PC-3 (cell line): ENCODE measurements around the gene OPN1SW. TPM values are rescaled to one million over a fixed set of nuclear protein-coding genes. Genes with fewer than 3 reads are reported as not detected.

ENCODE experiments used
- ATAC-seq: fragments of 200-7000 bp; cut with Tn5 transposase; 2 replicates; pipeline ENCODE4 v1.9.1; 2020; ENCODE audit warnings: mild to moderate bottlenecking, moderate library complexity
- BruUV-seq: library from RNA; stranded (reverse); fragments of 400-500 nt; replicated peaks from 2 replicates; lab custom pipeline; 2021; lab: Mats Ljungman, UMichigan
- CTCF ChIA-PET: fragments of 300-600 bp; sonication (Branson Sonifier 250); formaldehyde crosslinking; loops from one replicate; lab custom pipeline; 2022; ENCODE audit warnings: antibody characterized with exemption; lab: Charles Lee
- POLR2A ChIA-PET: fragments of 300-600 bp; sonication (Branson Sonifier 250); formaldehyde crosslinking; loops from one replicate; lab custom pipeline; 2022; ENCODE audit warnings: antibody characterized with exemption; ENCODE audit not compliant: unreplicated experiment; lab: Charles Lee
- DNase-seq: peaks from one replicate; pipeline ENCODE4 v3.0.0-alpha.2; 2015
- H2AFZ ChIP-seq: fragments of 300-600 bp; sonication (generic); 2 replicates; pipeline ENCODE4 v1.6.0; 2016; ENCODE audit warnings: antibody characterized with exemption, low read length
- H3F3A ChIP-seq: fragments of 300-600 bp; sonication (generic); one replicate; pipeline ENCODE4 v1.6.0; 2017; ENCODE audit warnings: antibody characterized with exemption, low read length, control low read depth, mild to moderate bottlenecking; ENCODE audit not compliant: unreplicated experiment
- H3K27ac ChIP-seq: fragments of 300-600 bp; sonication (generic); 2 replicates; pipeline ENCODE4 v1.5.1; 2016; ENCODE audit warnings: mild to moderate bottlenecking, low read length
- H3K27me3 ChIP-seq: fragments of 300-600 bp; sonication (generic); 2 replicates; pipeline ENCODE4 v1.6.1; 2016; ENCODE audit warnings: low read length, mixed read lengths
- H3K36me3 ChIP-seq: fragments of 300-600 bp; sonication (generic); 2 replicates; pipeline ENCODE4 v1.6.1; 2016; ENCODE audit warnings: low read depth, mixed run types, low read length, mixed read lengths
- H3K4me1 ChIP-seq: fragments of 300-600 bp; sonication (generic); 2 replicates; pipeline ENCODE4 v1.5.1; 2016; ENCODE audit warnings: low read length; ENCODE audit not compliant: insufficient read depth
- H3K4me2 ChIP-seq: fragments of 300-600 bp; sonication (generic); 2 replicates; pipeline ENCODE4 v1.6.0; 2016; ENCODE audit warnings: low read length
- H3K4me3 ChIP-seq: fragments of 300-600 bp; sonication (generic); 2 replicates; pipeline ENCODE4 v1.5.1; 2016; ENCODE audit warnings: mild to moderate bottlenecking, low read length, mixed read lengths
- H3K79me2 ChIP-seq: fragments of 300-600 bp; sonication (generic); 2 replicates; pipeline ENCODE4 v1.6.1; 2017; ENCODE audit warnings: low read length, mixed read lengths
- H3K9ac ChIP-seq: fragments of 300-600 bp; sonication (generic); 2 replicates; pipeline ENCODE4 v1.6.0; 2016; ENCODE audit warnings: mild to moderate bottlenecking, low read length
- H3K9me2 ChIP-seq: fragments of 300-600 bp; sonication (generic); replicated peaks from 2 replicates; pipeline ENCODE4 v1.6.1; 2016; ENCODE audit warnings: mixed run types, low read length, mixed read lengths
- H3K9me3 ChIP-seq: fragments of 300-600 bp; sonication (generic); 2 replicates; pipeline ENCODE4 v1.6.1; 2016; ENCODE audit warnings: low read length, mixed read lengths
- H4K20me1 ChIP-seq: fragments of 300-600 bp; sonication (generic); 2 replicates; pipeline ENCODE4 v1.6.1; 2016; ENCODE audit warnings: low read length, mixed read lengths
- CTCF ChIP-seq: fragments of 300-600 bp; sonication (generic); conservative IDR thresholded peaks from 2 replicates; pipeline ENCODE4 v1.5.1; 2017; ENCODE audit warnings: antibody characterized with exemption, low read depth, mild to moderate bottlenecking, low read length
- EZH2 ChIP-seq: fragments of 300-600 bp; sonication (generic); IDR thresholded peaks from one replicate; pipeline ENCODE4 v1.6.1; 2017; ENCODE audit warnings: antibody characterized with exemption, mild to moderate bottlenecking, low read length; ENCODE audit not compliant: unreplicated experiment
- EZH2phosphoT487 ChIP-seq: fragments of 300-600 bp; sonication (generic); IDR thresholded peaks from 2 replicates; pipeline ENCODE4 v1.6.1; 2018; ENCODE audit warnings: mild to moderate bottlenecking, antibody characterized with exemption, low read length, borderline replicate concordance
- intact Hi-C: fragments of 100-400 bp; cut with micrococcal nuclease; formaldehyde crosslinking; loops from 2 replicates; pipeline ENCODE4 v1.9.0; 2023
- total RNA-seq: library from RNA; depleted of rRNA; stranded (reverse); fragments of >200 nt; gene quantifications from 2 replicates; pipeline ENCODE4 v1.2.3, GENCODE V29; 2014

The OPN1SW gene
- total RNA-seq, 1 experiment from 2014 or later: not detected

- H3K4me1 ChIP-seq: no peaks in the 10 kb centered on the region
- no TSS peak for BruUV-seq
- H3K9ac ChIP-seq: peak overlapping the region; percentile 45; the same call in 1 of the 2 replicates
- H3K36me3 ChIP-seq: no peaks in the 10 kb centered on the region
- ChIA-PET POLR2A (no interaction called here), CTCF (interaction anchor here (0.5 kb wide), 1 partner anchor 139 kb away, joined by 3 read pairs; no protein-coding TSS in a partner anchor)
- ATAC-seq: peak; percentile 33
- no peaks in the 10 kb centered on the region for H3K9me2 ChIP-seq
- peak overlapping the region; percentile 99 for H3K4me2 ChIP-seq
- no peak for DNase-seq
- peak overlapping the region; percentile 89 for H3K4me3 ChIP-seq
- H4K20me1 ChIP-seq: no peaks in the 10 kb centered on the region
- peak overlapping the region; percentile 96 for H2AFZ ChIP-seq
- no peak overlapping the region for H3K27ac ChIP-seq
- H3K79me2 ChIP-seq: no peaks in the 10 kb centered on the region
- H3K27me3 ChIP-seq: no peaks in the 10 kb centered on the region
- intact Hi-C loops: loop anchor here (5.0 kb wide), 1 partner anchor 90 kb away; no protein-coding TSS in a partner anchor
- no peaks in the 10 kb centered on the region for H3K9me3 ChIP-seq
- TF ChIP-seq EZH2phosphoT487 (no peak), EZH2 (no peak), CTCF (no peak)
- no peaks in the 10 kb centered on the region for H3F3A ChIP-seq
Measured at GRCh38 chr7:128791972-128792327, 16.4 kb upstream of the OPN1SW start.

DNA sequence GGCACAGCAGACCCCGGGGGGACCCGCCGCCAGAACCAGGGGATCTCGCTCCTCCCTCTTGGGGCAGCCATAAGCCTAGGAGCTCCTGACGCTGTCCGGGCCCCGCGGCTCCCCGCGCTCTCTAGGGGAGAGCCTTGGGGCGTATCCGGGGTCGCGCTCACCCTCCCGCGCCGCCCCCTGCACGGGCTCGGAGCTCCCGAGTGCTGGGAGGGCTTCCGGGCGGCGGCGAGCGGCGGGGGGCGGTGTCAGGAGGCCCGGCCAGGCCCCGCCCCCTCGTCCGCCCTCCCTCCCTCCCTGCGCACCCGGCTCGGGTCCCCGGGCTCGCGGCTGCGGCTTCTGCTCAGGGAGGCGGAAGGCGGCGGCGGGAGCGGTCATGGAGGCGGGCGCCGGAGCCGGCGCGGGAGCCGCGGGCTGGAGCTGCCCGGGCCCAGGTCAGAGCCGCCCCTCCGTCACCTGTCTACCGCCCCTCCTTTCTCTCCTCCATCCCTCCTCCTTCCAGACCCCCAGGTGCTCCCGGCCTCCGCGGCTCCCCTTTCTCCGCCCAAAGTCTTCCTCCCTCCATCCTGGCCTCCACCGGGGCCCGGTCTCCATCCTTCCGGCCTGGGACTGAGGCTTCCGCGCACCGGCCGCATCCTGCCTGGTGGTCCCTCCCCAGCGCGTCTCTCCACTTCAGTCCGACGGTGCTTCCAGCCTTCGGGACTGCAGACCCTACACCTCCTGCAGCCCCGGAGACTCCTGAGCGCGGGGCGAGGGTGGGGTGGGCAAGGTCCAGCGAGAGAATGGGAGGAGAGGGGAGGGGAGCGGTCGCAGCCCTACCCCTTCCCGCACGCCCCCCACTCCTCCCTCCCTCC lies 15.8 kb upstream of the OPN1SW start, which contains the start of gene CCDC136:
Gene CCDC136, plus strand, starts transcription at position 848 of the 851 bp plus-strand sequence. CDS start 444 bp downstream, outside the sequence.
- peak; percentile 91 for ATAC-seq
- H3K9me2 ChIP-seq: no peaks in the 10 kb centered on the region
- H3K27ac ChIP-seq: no peak within 1 kb of the TSS
- H3K4me3 ChIP-seq: peak within 1 kb of the TSS; percentile 89
- no peaks in the 10 kb centered on the region for H4K20me1 ChIP-seq
- ChIA-PET CTCF (no interaction called here), POLR2A (interaction anchor here (0.6 kb wide), 1 partner anchor 53 kb away, joined by 3 read pairs; no protein-coding TSS in a partner anchor)
- no peaks in the 10 kb centered on the region for H3K27me3 ChIP-seq
- TF ChIP-seq EZH2 (no peak), CTCF (no peak), EZH2phosphoT487 (no peak)
- peak; percentile 57 for DNase-seq
- peak within 1 kb of the TSS; percentile 45; the same call in 1 of the 2 replicates for H3K9ac ChIP-seq
- BruUV-seq: no TSS peak
- peak within 1 kb of the TSS; percentile 96 for H2AFZ ChIP-seq
- H3K36me3 ChIP-seq: no peaks in the 10 kb centered on the region
- no peaks in the 10 kb centered on the region for H3F3A ChIP-seq
- no peaks in the 10 kb centered on the region for H3K9me3 ChIP-seq
- H3K4me1 ChIP-seq: no peaks in the 10 kb centered on the region
- H3K79me2 ChIP-seq: no peaks in the 10 kb centered on the region
- intact Hi-C loops: loop anchor here (5.0 kb wide), 1 partner anchor 91 kb away; no protein-coding TSS in a partner anchor
- H3K4me2 ChIP-seq: peak within 1 kb of the TSS; percentile 99
